CD8-positive, alpha-beta memory T cell (primary cell): ENCODE data around the gene SLC16A8. TPM values are rescaled to one million over a fixed set of nuclear protein-coding genes. Genes with fewer than 3 reads are reported as not detected.
A peak's percentile ranks its signal among the peaks of the same experiment; 100 is the strongest.

Experiments
- CTCF ChIA-PET: fragments of 350-600 bp; sonication (Branson Sonifier 250); formaldehyde crosslinking; loops from one replicate; lab custom pipeline; 2021; ENCODE audit warnings: antibody characterized with exemption; lab: Charles Lee
- POLR2A ChIA-PET: fragments of 350-600 bp; sonication (Branson Sonifier 250); formaldehyde crosslinking; loops from one replicate; lab custom pipeline; 2021; ENCODE audit warnings: antibody characterized with exemption; lab: Charles Lee
- DNase-seq, 5 donors: peaks; one replicate each; pipeline versions ENCODE4 v3.0.0 to v3.0.0-alpha.2; 2020 to 2022; ENCODE audit warnings: mixed read lengths in 1 of 5
- H3K27ac ChIP-seq: one replicate; pipeline ENCODE4 v1.7.0; 2013; ENCODE audit warnings: low read depth, mild to moderate bottlenecking, low read length, moderate library complexity
- H3K27me3 ChIP-seq: 2 replicates; pipeline ENCODE4 v1.7.0; 2013; ENCODE audit warnings: low read length, mild to moderate bottlenecking; ENCODE audit not compliant: insufficient read depth, poor library complexity, severe bottlenecking
- H3K36me3 ChIP-seq: 2 replicates; pipeline ENCODE4 v1.7.0; 2013; ENCODE audit warnings: mild to moderate bottlenecking, low read length, moderate library complexity; ENCODE audit not compliant: insufficient read depth
- H3K4me1 ChIP-seq: 2 replicates; pipeline ENCODE4 v1.7.0; 2013; ENCODE audit warnings: mild to moderate bottlenecking, low read length, moderate library complexity; ENCODE audit not compliant: insufficient read depth
- H3K4me3 ChIP-seq: 2 replicates; pipeline ENCODE4 v1.7.0; 2013; ENCODE audit warnings: mild to moderate bottlenecking, low read length
- H3K9me3 ChIP-seq: 2 replicates; pipeline ENCODE4 v1.7.0; 2013; ENCODE audit warnings: mild to moderate bottlenecking, low read length
- H3K27ac Mint-ChIP-seq, 8 donors: one replicate each; pipeline ENCODE4 v1.8.0; 2020 to 2021; ENCODE audit warnings: mixed read lengths in 8 of 8, mild to moderate bottlenecking in 6 of 8, inconsistent platforms in 3 of 8, moderate library complexity in 3 of 8
- H3K27me3 Mint-ChIP-seq, 2 donors: one replicate each; pipeline ENCODE4 v1.8.0; 2020 to 2021; ENCODE audit warnings: mixed read lengths in 2 of 2, mild to moderate bottlenecking in 1 of 2, moderate library complexity in 1 of 2
- H3K36me3 Mint-ChIP-seq, 3 donors: one replicate each; pipeline ENCODE4 v1.8.0; 2020 to 2021; ENCODE audit warnings: mixed read lengths in 3 of 3, inconsistent platforms in 1 of 3, mild to moderate bottlenecking in 1 of 3
- H3K4me1 Mint-ChIP-seq, 3 donors: one replicate each; pipeline ENCODE4 v1.8.0; 2020 to 2021; ENCODE audit warnings: mixed read lengths in 3 of 3, inconsistent platforms in 1 of 3, mild to moderate bottlenecking in 1 of 3
- H3K4me3 Mint-ChIP-seq, 7 donors: one replicate each; pipeline ENCODE4 v1.8.0; 2020 to 2021; ENCODE audit warnings: mixed read lengths in 7 of 7, mild to moderate bottlenecking in 6 of 7, moderate library complexity in 4 of 7, inconsistent platforms in 2 of 7
- H3K9me3 Mint-ChIP-seq, 5 donors: one replicate each; pipeline ENCODE4 v1.8.0; 2020 to 2022; ENCODE audit warnings: mixed read lengths in 5 of 5, mild to moderate bottlenecking in 3 of 5, moderate library complexity in 2 of 5, inconsistent platforms in 1 of 5
- polyA plus RNA-seq: library from polyadenylated mRNA; unstranded; fragments of 300-500 nt; fragmentation: Illumina TruSeq; gene quantifications from one replicate; pipeline ENCODE4 v1.2.3, GENCODE V29; 2021
- total RNA-seq, 2 experiments: library from RNA; stranded (reverse); gene quantifications; one replicate each; pipeline ENCODE4 v1.2.3, GENCODE V29; 2021

Gene SLC16A8
- total and polyA plus RNA-seq, 3 experiments from 2014 or later: 0.35 TPM; not detected in 2

GRCh38 chr22:38062791-38063190, 21.2 kb downstream of the SLC16A8 start:
- CTCF ChIA-PET: interaction anchor here (4.1 kb wide), 1 partner anchor 10 kb away, joined by 18 read pairs; no protein-coding TSS in a partner anchor
- no peak overlapping the region for H3K27ac ChIP-seq

GRCh38 chr22:38056969-38057891, 26.8 kb downstream of the SLC16A8 start, which contains the start of gene PICK1:
Gene PICK1 (plus strand): TSS chr22:38057404. CDS start chr22:38057810, 406 bp downstream.
- H3K4me3 Mint-ChIP-seq: peak within 1 kb of the TSS; percentile 95 to 99 (median 97)
- H3K27me3 Mint-ChIP-seq: no peaks in the 10 kb centered on the region
- no peaks in the 10 kb centered on the region for H3K9me3 Mint-ChIP-seq
- CTCF ChIA-PET: interaction anchor here (0.8 to 1.6 kb wide), 2 partner anchors 13 to 173 kb away, joined by 3 read pairs; no protein-coding TSS in a partner anchor
- Histone ChIP-seq H3K27ac (peak within 1 kb of the TSS; percentile 77), H3K27me3 (no peaks in the 10 kb centered on the region), H3K4me3 (peak within 1 kb of the TSS; percentile 97), H3K36me3 (no peaks in the 10 kb centered on the region), H3K4me1 (peaks cover 20% of the 10 kb centered on the region), H3K9me3 (no peaks in the 10 kb centered on the region)
- H3K36me3 Mint-ChIP-seq: peaks cover 0 to 28% (median 2%) of the 10 kb centered on the region in 3 donors
- POLR2A ChIA-PET: interaction anchor here (0.8 kb wide), 1 partner anchor 215 kb away, joined by 3 read pairs; the partner anchor contains the start of gene TMEM184B
- H3K4me1 Mint-ChIP-seq: peaks cover 20 to 28% (median 25%) of the 10 kb centered on the region in 3 donors
- peak; percentile 63 to 91 (median 82) for DNase-seq
- H3K27ac Mint-ChIP-seq: peak within 1 kb of the TSS; percentile 97 to 99 (median 99)

More at GRCh38 chr22:38062791-38063190, 21.2 kb downstream of the SLC16A8 start:
- Mint-ChIP-seq H3K4me1 (peaks cover 7 to 16% (median 11%) of the 10 kb centered on the region in 3 donors), H3K4me3 (no peak overlapping the region), H3K27me3 (no peaks in the 10 kb centered on the region), H3K36me3 (peaks cover 12 to 69% (median 14%) of the 10 kb centered on the region in 3 donors), H3K9me3 (no peaks in the 10 kb centered on the region), H3K27ac (peak overlapping the region in 4 of 8 donors; percentile 19 to 67 (median 38))
- no peak for DNase-seq
- no peak overlapping the region for H3K4me3 ChIP-seq
- no peaks in the 10 kb centered on the region for H3K27me3 ChIP-seq
- H3K4me1 ChIP-seq: peaks cover 5% of the 10 kb centered on the region
- H3K36me3 ChIP-seq: no peaks in the 10 kb centered on the region
- H3K9me3 ChIP-seq: no peaks in the 10 kb centered on the region
- POLR2A ChIA-PET: no interaction called here

- peaks cover 0 to 3% (median 0%) of the 10 kb centered on the region in 3 donors for H3K36me3 Mint-ChIP-seq
- peak overlapping the region in 2 of 8 donors; percentile 58 to 80 for H3K27ac Mint-ChIP-seq
- ChIA-PET CTCF (interaction anchor here (0.6 to 2.4 kb wide), 48 partner anchors 9 to 552 kb away, joined by 3 to 20 read pairs (median 4); no protein-coding TSS in a partner anchor), POLR2A (interaction anchor here (0.6 to 0.9 kb wide), 2 partner anchors 99 to 302 kb away, joined by 3 read pairs; no protein-coding TSS in a partner anchor)
- peaks cover 10 to 14% (median 12%) of the 10 kb centered on the region in 3 donors for H3K4me1 Mint-ChIP-seq
- no peaks in the 10 kb centered on the region for H3K36me3 ChIP-seq
- no peaks in the 10 kb centered on the region for H3K9me3 ChIP-seq
- H3K4me1 ChIP-seq: peaks cover 10% of the 10 kb centered on the region
- no peaks in the 10 kb centered on the region for H3K9me3 Mint-ChIP-seq
- H3K4me3 Mint-ChIP-seq: peak overlapping the region in 1 of 7 donors; percentile 77
- H3K27ac ChIP-seq: no peak overlapping the region
- peaks cover 3 to 7% of the 10 kb centered on the region in 2 donors for H3K27me3 Mint-ChIP-seq
- no peaks in the 10 kb centered on the region for H3K27me3 ChIP-seq
- H3K4me3 ChIP-seq: no peak overlapping the region
- peak; percentile 66 to 86 (median 72) for DNase-seq
Measured at GRCh38 chr22:38051900-38052862, 31.8 kb downstream of the SLC16A8 start.

GRCh38 chr22:38051261-38051660, 32.7 kb downstream of the SLC16A8 start:
- Mint-ChIP-seq H3K4me1 (peaks cover 3 to 5% (median 4%) of the 10 kb centered on the region in 3 donors), H3K27me3 (peaks cover 3 to 12% of the 10 kb centered on the region in 2 donors), H3K4me3 (no peak overlapping the region), H3K27ac (no peak overlapping the region), H3K36me3 (no peaks in the 10 kb centered on the region), H3K9me3 (no peaks in the 10 kb centered on the region)
- Histone ChIP-seq H3K4me1 (peaks cover 3% of the 10 kb centered on the region), H3K36me3 (no peaks in the 10 kb centered on the region), H3K9me3 (no peaks in the 10 kb centered on the region), H3K4me3 (no peak overlapping the region), H3K27me3 (no peaks in the 10 kb centered on the region), H3K27ac (no peak overlapping the region)
- ChIA-PET POLR2A (no interaction called here), CTCF (interaction anchor here (1.2 to 2.4 kb wide), 9 partner anchors 13 to 299 kb away, joined by 4 to 20 read pairs (median 8); no protein-coding TSS in a partner anchor)
- no peak for DNase-seq

- H3K4me3 Mint-ChIP-seq: no peak overlapping the region
- H3K27ac Mint-ChIP-seq: no peak overlapping the region
- H3K27me3 Mint-ChIP-seq: peaks cover 3 to 14% of the 10 kb centered on the region in 2 donors
- Histone ChIP-seq H3K36me3 (no peaks in the 10 kb centered on the region), H3K27me3 (no peaks in the 10 kb centered on the region), H3K4me3 (no peak overlapping the region), H3K9me3 (no peaks in the 10 kb centered on the region), H3K4me1 (no peaks in the 10 kb centered on the region), H3K27ac (no peak overlapping the region)
- H3K36me3 Mint-ChIP-seq: no peaks in the 10 kb centered on the region
- H3K9me3 Mint-ChIP-seq: no peaks in the 10 kb centered on the region
- ChIA-PET CTCF (no interaction called here), POLR2A (no interaction called here)
- no peak for DNase-seq
- H3K4me1 Mint-ChIP-seq: peaks cover 2 to 5% (median 4%) of the 10 kb centered on the region in 3 donors
Measured at GRCh38 chr22:38050720-38051119, 33.3 kb downstream of the SLC16A8 start.

- Mint-ChIP-seq H3K4me1 (peaks cover 2 to 5% (median 4%) of the 10 kb centered on the region in 3 donors), H3K27ac (no peak overlapping the region), H3K27me3 (peaks cover 5 to 17% of the 10 kb centered on the region in 2 donors), H3K4me3 (peak overlapping the region in 1 of 7 donors; percentile 37), H3K36me3 (no peaks in the 10 kb centered on the region), H3K9me3 (no peaks in the 10 kb centered on the region)
- DNase-seq: no peak
- POLR2A ChIA-PET: no interaction called here
- H3K36me3 ChIP-seq: no peaks in the 10 kb centered on the region
- no peak overlapping the region for H3K4me3 ChIP-seq
- no peaks in the 10 kb centered on the region for H3K9me3 ChIP-seq
- no peak overlapping the region for H3K27ac ChIP-seq
- CTCF ChIA-PET: no interaction called here
- no peaks in the 10 kb centered on the region for H3K4me1 ChIP-seq
- no peaks in the 10 kb centered on the region for H3K27me3 ChIP-seq
Measured at GRCh38 chr22:38049812-38050619, 34.0 kb downstream of the SLC16A8 start.
